Measurements from ENCODE around the gene DDAH1. TPM values are rescaled to one million over a fixed set of nuclear protein-coding genes. Genes with fewer than 3 reads are reported as not detected.

The DDAH1 gene
- total RNA-seq, 2 experiments from 2014 or later, result 0.09 to 0.11 TPM

DNA sequence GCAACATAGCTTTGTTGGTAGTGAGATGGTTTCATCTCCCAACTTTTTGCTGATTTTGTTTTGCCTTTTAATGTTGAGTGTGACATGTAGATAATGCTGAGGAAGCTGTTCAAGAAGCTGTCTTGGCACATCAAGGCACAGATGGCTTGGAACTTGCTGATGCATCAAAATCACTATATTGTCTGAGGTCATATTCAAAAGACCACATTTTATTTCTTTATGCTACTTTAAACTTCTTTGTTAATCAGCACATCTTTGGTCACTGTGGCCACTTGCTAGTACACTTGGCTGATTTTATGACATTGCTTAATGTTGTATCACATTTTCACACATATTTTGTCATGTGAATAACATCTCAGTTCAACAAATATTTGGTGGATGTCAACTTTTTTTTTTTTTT lies 101.4 kb downstream of the DDAH1 start:
- DNase-seq (no peak), ATAC-seq (no peak)
- no peaks in the 10 kb centered on the region for H3K9me3 Mint-ChIP-seq (ENCODE audit: low read depth)
- CTCF ChIA-PET, result interaction anchor here (1.0 kb wide), 1 partner anchor 63 kb away, joined by 4 read pairs; no protein-coding TSS in a partner anchor
- H3K36me3 Mint-ChIP-seq (ENCODE audit: low read depth), result no peaks in the 10 kb centered on the region
- intact Hi-C loops (cut with DNase I, micrococcal nuclease), result no loop called here
- H3K4me3 Mint-ChIP-seq, result no peak overlapping the region
- no peaks in the 10 kb centered on the region for H3K4me1 Mint-ChIP-seq
- POLR2A ChIA-PET, result no interaction called here
- H3K27me3 Mint-ChIP-seq, result peaks cover 2% of the 10 kb centered on the region
- no peak overlapping the region for H3K27ac Mint-ChIP-seq

DNA sequence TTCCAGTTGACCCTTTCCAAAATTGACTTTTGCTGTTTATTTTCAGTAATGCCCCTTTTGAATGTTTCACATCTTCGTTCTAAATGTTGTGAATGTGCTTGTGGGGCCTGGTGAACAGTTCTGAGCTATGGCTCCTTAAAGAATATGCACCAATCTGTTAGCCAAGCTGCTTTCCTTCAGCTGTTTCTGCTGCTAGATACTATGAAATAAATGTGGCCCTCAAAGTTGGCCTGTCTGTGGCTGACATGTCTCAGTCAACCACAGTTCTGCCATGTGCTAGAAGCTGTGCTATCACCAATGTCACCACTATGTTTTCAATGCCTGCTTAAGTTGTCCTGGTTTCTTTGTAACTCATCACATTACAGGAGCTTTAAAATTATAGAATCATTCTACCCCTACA lies 101.9 kb downstream of the DDAH1 start:
- Mint-ChIP-seq H3K27me3 (peaks cover 2% of the 10 kb centered on the region), H3K4me3 (no peak overlapping the region), H3K36me3 (ENCODE audit: low read depth) (no peaks in the 10 kb centered on the region), H3K27ac (no peak overlapping the region), H3K9me3 (ENCODE audit: low read depth) (no peaks in the 10 kb centered on the region), H3K4me1 (no peaks in the 10 kb centered on the region)
- POLR2A ChIA-PET, result no interaction called here
- DNase-seq (no peak), ATAC-seq (no peak)
- CTCF ChIA-PET, result interaction anchor here (1.0 kb wide), 1 partner anchor 63 kb away, joined by 4 read pairs; no protein-coding TSS in a partner anchor
- intact Hi-C loops (cut with DNase I, micrococcal nuclease), result no loop called here

DNA sequence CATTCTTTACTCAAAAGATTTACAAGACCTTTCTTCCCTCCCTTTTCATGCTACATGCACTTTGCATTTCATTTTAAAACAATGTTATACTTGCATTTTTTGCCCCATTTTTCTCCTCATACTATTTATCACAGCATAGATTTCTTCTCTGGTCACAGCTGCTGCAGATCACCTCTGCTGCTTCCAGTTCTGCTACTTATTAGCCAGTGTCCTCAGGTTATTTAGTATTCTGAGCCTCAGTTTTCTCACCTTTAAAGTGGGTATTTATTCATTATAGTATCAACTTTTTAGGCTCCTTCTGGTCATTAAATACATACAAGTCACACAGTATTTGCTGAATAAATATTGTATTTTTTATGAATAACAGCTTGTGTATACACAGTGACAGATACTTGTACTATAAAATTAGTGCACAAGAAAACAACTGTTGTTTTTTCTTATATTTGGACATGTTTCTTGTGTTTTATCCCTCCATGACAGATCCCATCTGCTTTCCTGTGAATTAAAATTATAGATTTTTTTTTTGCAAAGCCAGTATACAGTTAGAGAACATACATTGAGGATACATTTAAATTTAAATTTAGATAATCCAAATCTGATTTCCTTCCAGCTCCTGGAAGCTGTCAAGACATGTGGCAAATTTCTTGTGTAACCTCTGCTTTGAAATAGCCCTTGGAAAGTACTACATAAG lies 103.2 kb downstream of the DDAH1 start:
- intact Hi-C loops (cut with DNase I, micrococcal nuclease), result no loop called here
- Mint-ChIP-seq H3K36me3 (ENCODE audit: low read depth) (no peaks in the 10 kb centered on the region), H3K9me3 (ENCODE audit: low read depth) (no peaks in the 10 kb centered on the region), H3K27ac (no peak overlapping the region), H3K4me1 (no peaks in the 10 kb centered on the region), H3K4me3 (no peak overlapping the region), H3K27me3 (peaks cover under 1% of the 10 kb centered on the region)
- no peak for DNase-seq
- ChIA-PET CTCF (interaction anchor here (1.3 kb wide), 1 partner anchor 10 kb away, joined by 3 read pairs; no protein-coding TSS in a partner anchor), POLR2A (no interaction called here)
- no peak for ATAC-seq

GRCh38 chr1:85360730-85361493 lies 104.0 kb downstream of the DDAH1 start:
- ChIA-PET CTCF (interaction anchor here (1.3 kb wide), 1 partner anchor 11 kb away, joined by 3 read pairs; no protein-coding TSS in a partner anchor), POLR2A (no interaction called here)
- H3K4me3 Mint-ChIP-seq, result no peak overlapping the region
- intact Hi-C loops (cut with DNase I, micrococcal nuclease), result no loop called here
- no peak for ATAC-seq
- no peak overlapping the region for H3K27ac Mint-ChIP-seq
- no peak for DNase-seq
- no peaks in the 10 kb centered on the region for H3K27me3 Mint-ChIP-seq
- H3K4me1 Mint-ChIP-seq, result no peaks in the 10 kb centered on the region
- no peaks in the 10 kb centered on the region for H3K9me3 Mint-ChIP-seq (ENCODE audit: low read depth)
- H3K36me3 Mint-ChIP-seq (ENCODE audit: low read depth), result no peaks in the 10 kb centered on the region

DNA sequence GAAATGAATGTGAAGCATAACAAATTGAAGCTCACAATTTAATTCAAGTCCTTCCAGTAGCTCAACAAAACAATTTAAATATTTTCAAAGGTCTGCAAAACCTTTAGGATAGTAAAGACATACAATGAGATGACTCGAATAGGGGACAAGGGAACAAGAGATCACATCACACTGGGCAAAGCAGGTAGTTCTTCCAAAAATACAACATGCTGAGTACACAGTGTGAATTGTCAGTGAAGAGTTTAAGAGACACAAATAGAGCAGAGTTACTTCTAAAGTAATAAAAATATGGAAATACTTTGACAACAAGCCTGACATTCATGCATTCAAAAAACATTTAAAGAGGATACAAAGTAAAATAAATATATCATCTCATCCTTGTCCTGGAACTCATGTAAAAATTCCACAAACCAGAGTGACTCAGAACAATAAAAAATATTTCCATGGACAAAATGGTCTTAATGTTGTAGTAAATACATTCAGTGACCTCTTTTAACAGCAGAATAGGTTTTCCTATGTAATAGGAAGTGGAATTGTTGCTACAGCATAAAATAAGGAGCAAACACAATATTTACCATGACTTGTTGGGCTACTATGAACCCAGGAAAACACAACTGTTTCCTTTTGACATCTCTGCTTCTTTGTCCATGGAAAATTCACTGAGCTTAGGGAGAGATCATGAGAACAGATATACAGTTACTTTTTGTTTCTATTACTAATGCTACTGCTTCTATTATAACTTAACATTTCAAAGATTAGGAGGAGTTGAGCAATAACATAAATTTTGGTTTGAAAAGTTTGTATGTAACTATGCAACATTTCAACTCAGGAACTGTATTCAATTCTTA lies 104.9 kb downstream of the DDAH1 start:
- DNase-seq (no peak), ATAC-seq (no peak)
- POLR2A ChIA-PET, result no interaction called here
- no peaks in the 10 kb centered on the region for H3K36me3 Mint-ChIP-seq (ENCODE audit: low read depth)
- no peaks in the 10 kb centered on the region for H3K9me3 Mint-ChIP-seq (ENCODE audit: low read depth)
- no peaks in the 10 kb centered on the region for H3K4me1 Mint-ChIP-seq
- no peak overlapping the region for H3K27ac Mint-ChIP-seq
- intact Hi-C loops (cut with DNase I, micrococcal nuclease), result no loop called here
- H3K27me3 Mint-ChIP-seq, result no peaks in the 10 kb centered on the region
- CTCF ChIA-PET, result interaction anchor here (1.3 kb wide), 1 partner anchor 12 kb away, joined by 3 read pairs; no protein-coding TSS in a partner anchor
- H3K4me3 Mint-ChIP-seq, result no peak overlapping the region

DNA sequence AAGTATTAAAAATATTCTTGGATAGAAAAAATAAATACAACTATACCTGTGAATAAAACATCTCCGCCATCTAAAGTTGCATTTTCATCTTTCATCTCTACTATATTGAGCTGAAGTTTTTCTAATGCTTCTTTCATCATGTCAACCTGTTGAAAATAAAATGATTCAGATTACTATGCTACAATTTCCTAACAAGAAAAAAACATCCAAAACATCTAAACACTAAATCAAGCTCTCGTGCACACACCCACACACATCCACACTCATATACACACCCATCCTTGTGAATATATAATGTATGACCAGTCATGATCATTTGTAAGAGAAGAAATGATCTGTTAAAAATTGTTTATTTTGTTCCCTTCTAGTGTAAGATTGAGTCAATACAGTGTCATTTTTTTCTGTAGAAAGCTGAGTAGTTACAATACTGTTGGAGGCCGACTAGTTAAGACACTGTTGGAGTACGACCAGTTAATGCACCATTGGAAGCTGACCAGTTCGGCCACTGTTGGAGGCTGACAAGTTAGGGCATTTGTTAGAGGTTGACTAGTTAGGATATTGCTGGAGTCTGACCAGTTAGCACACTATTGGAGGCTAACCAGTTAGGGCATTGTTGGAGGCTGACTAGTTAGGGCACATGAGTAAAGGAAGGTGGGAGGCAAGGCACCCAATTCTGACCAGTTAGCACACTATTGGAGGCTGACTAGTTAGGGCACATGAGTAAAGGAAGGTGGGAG lies 106.1 kb downstream of the DDAH1 start:
- H3K27ac Mint-ChIP-seq, result no peak overlapping the region
- no peak overlapping the region for H3K4me3 Mint-ChIP-seq
- DNase-seq (no peak), ATAC-seq (no peak)
- no peaks in the 10 kb centered on the region for H3K36me3 Mint-ChIP-seq (ENCODE audit: low read depth)
- H3K4me1 Mint-ChIP-seq, result no peaks in the 10 kb centered on the region
- H3K27me3 Mint-ChIP-seq, result peaks cover 1% of the 10 kb centered on the region
- ChIA-PET POLR2A (no interaction called here), CTCF (no interaction called here)
- intact Hi-C loops (cut with DNase I, micrococcal nuclease), result no loop called here
- no peaks in the 10 kb centered on the region for H3K9me3 Mint-ChIP-seq (ENCODE audit: low read depth)

DNA sequence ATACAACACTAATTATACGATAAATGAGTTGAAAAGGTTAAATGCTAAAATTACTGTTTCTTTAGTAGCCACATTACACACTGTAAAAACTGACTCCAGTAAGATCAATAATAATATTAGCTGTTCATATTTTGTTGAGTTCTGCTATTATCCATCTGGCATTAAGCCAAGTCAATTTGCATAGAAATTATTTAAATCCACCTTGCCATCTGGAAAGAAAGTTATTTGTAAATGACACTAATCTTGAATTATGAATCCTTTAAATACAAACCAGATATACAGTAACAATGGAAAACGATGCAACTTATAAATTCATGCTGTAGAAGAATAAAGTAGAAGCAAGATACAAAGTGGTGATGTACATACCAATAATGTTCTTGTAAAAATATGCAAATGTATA lies 107.1 kb downstream of the DDAH1 start:
- CTCF ChIA-PET, result no interaction called here
- intact Hi-C loops (cut with DNase I, micrococcal nuclease), result no loop called here
- H3K27me3 Mint-ChIP-seq, result peaks cover 2% of the 10 kb centered on the region
- H3K36me3 Mint-ChIP-seq (ENCODE audit: low read depth), result no peaks in the 10 kb centered on the region
- no peak overlapping the region for H3K27ac Mint-ChIP-seq
- H3K9me3 Mint-ChIP-seq (ENCODE audit: low read depth), result no peaks in the 10 kb centered on the region
- H3K4me1 Mint-ChIP-seq, result no peaks in the 10 kb centered on the region
- ATAC-seq (no peak), DNase-seq (no peak)
- no peak overlapping the region for H3K4me3 Mint-ChIP-seq
- POLR2A ChIA-PET, result no interaction called here

GRCh38 chr1:85356130-85356529 lies 108.8 kb downstream of the DDAH1 start:
- ChIA-PET POLR2A (no interaction called here), CTCF (no interaction called here)
- no peak for DNase-seq
- ATAC-seq, result no peak
- Mint-ChIP-seq H3K27ac (no peak overlapping the region), H3K4me1 (no peaks in the 10 kb centered on the region), H3K36me3 (ENCODE audit: low read depth) (no peaks in the 10 kb centered on the region), H3K9me3 (ENCODE audit: low read depth) (no peaks in the 10 kb centered on the region), H3K4me3 (no peak overlapping the region), H3K27me3 (peaks cover 2% of the 10 kb centered on the region)
- intact Hi-C loops (cut with DNase I, micrococcal nuclease), result no loop called here

GRCh38 chr1:85352055-85352454 lies 112.9 kb downstream of the DDAH1 start:
- ChIA-PET CTCF (no interaction called here), POLR2A (no interaction called here)
- Mint-ChIP-seq H3K4me3 (no peak overlapping the region), H3K27ac (no peak overlapping the region), H3K36me3 (ENCODE audit: low read depth) (no peaks in the 10 kb centered on the region), H3K4me1 (no peaks in the 10 kb centered on the region), H3K27me3 (peaks cover 2% of the 10 kb centered on the region), H3K9me3 (ENCODE audit: low read depth) (no peaks in the 10 kb centered on the region)
- intact Hi-C loops (cut with DNase I, micrococcal nuclease), result no loop called here
- DNase-seq (no peak), ATAC-seq (no peak)

- Mint-ChIP-seq H3K27ac (no peak overlapping the region), H3K9me3 (ENCODE audit: low read depth) (no peaks in the 10 kb centered on the region), H3K27me3 (peaks cover 2% of the 10 kb centered on the region), H3K4me3 (no peak overlapping the region), H3K4me1 (no peaks in the 10 kb centered on the region), H3K36me3 (ENCODE audit: low read depth) (no peaks in the 10 kb centered on the region)
- ChIA-PET POLR2A (no interaction called here), CTCF (no interaction called here)
- intact Hi-C loops (cut with DNase I, micrococcal nuclease), result no loop called here
- DNase-seq (no peak), ATAC-seq (no peak)
These were observed 113.6 kb downstream of the DDAH1 start for GRCh38 chr1:85351202-85351828.

GRCh38 chr1:85349224-85349623 lies 115.7 kb downstream of the DDAH1 start:
- CTCF ChIA-PET, result no interaction called here
- Mint-ChIP-seq H3K4me3 (no peak overlapping the region), H3K36me3 (ENCODE audit: low read depth) (no peaks in the 10 kb centered on the region), H3K27me3 (peaks cover 2% of the 10 kb centered on the region), H3K9me3 (ENCODE audit: low read depth) (no peaks in the 10 kb centered on the region), H3K27ac (no peak overlapping the region), H3K4me1 (no peaks in the 10 kb centered on the region)
- intact Hi-C loops (cut with DNase I, micrococcal nuclease), result no loop called here
- POLR2A ChIA-PET, result no interaction called here
- ATAC-seq, result no peak
- DNase-seq, result no peak
